NCI-H1694 treated with DMSO at 0.1 percent for 48 hours (cell line): ENCODE measurements around the gene UGT1A9.
"Not testable (repeated sequence)": the region's sequence is repeated elsewhere in the genome, so short reads cannot be mapped to it uniquely, and the experiment has no call there.

Experiments
- DNase-seq: peaks from one replicate; lab custom pipeline; 2025; lab: John Stamatoyannopoulos, UW

UGT1A9 gene

DNA sequence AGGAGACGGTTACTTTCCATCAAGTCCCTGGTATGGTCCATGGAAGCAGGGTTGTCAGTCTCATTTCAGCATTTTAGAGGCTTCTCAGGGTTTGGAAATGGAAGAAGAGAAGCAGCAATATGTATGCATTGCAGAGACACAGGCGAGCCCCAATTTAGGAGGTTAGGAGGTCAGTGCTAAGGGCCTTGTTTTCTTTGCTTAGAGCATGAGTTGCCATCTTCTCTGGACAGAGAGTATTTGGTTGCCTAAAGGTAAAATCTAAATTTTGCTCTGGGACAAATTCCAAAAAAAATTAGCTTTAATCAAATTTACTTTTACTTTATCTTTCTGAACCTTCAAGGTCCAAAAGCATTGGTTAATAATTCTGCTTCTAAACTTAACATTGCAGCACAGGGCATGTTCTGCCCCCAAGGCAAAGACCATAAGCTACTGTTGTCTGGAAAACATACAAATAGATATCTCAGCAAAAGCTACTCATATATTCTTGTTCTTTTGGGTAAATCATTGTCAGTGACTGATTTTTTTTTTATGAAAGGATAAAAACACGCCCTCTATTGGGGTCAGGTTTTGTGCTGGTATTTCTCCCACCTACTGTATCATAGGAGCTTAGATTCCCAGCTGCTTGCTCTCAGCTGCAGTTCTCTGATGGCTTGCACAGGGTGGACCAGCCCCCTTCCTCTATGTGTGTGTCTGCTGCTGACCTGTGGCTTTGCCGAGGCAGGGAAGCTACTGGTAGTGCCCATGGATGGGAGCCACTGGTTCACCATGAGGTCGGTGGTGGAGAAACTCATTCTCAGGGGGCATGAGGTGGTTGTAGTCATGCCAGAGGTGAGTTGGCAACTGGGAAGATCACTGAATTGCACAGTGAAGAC, at the start of gene UGT1A9:
UGT1A9 (plus strand) TSS at position 609 of the 872 bp plus-strand sequence; CDS start at position 646, 37 bp downstream.
- no peak for DNase-seq

DNA sequence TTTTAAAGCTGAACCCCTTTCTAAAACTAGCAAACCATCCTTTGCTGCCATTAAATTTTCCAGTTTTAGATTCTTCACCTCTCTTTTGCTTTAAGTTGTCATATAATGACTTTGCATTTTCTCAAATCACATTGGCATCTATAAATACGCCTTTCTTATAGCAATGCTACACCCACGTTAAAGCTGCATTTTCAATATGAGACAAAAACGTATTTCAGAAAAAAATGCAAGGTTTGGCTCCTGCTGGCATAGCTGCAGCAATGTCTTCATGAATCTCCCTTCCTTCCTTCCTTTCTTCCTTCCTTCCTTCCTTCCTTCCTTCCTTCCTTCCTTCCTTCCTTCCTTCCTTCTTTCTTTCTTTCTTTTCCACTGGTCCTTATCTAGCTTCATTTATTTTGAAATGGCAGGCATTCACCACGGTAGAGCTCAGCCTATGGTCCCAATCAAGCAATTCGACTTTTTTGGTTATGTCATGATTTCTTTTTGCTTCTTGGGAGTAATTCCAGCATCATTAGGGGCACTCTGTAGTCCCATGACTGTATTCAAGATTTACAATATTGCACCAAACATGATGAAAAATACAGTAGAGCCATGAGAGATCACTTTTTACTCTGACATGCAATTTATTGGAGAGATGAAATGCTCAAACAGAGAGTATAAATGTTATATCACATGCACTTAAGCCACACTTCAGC, 44.2 kb upstream of the UGT1A9 start:
- DNase-seq, result no peak

DNA sequence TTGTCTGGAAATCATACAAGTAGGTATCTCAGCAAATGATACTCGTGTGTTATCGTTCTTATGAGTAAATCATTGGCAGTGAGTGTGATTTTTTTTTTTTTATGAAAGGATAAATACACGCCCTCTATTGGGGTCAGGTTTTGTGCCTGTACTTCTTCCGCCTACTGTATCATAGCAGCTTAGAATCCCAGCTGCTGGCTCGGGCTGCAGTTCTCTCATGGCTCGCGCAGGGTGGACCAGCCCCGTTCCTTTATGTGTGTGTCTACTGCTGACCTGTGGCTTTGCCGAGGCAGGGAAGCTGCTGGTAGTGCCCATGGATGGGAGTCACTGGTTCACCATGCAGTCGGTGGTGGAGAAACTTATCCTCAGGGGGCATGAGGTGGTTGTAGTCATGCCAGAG, 35.4 kb upstream of the UGT1A9 start, which contains the start of gene UGT1A10:
UGT1A10 (plus strand) TSS at position 143 of the 400 bp plus-strand sequence; CDS start at position 218, 75 bp downstream.
- DNase-seq, result not testable (repeated sequence)

DNA sequence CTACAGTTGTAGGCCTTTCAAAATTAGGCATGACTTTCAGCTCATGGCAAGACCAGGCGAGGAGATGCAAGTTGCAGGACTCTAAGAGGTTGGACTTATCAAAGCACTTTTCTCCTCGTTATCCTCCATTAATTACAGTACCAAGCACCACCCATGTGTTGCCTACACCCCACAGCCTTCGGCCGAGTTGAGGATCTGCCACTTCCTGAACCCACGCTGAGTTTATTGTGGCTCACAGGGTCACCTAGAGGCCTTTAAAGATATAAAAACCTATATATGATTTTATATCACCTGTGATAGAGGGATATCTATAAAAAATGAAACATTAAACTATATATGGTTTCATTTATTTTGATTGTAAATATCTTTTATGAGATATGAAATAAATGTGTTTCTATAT, 32.9 kb upstream of the UGT1A9 start:
- DNase-seq, result no peak

DNA sequence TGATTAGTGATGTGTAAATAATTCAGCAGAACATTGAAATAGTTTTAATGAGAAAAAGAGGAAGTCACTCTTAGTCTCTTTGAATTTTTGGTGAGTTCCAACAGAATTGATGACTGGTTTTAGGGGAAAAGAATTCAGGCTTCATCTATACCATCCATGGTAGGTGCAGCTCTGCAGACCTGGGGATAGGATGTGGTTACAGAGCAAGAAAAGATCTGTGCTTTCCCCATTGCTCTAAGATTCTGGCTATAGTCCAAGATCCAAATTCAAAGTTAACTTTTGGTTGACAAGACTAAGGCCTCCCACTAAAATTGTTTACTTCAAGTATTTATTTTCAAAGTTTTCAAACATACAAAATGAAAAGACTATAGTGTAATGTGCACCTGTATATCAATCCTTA, 31.8 kb upstream of the UGT1A9 start:
- DNase-seq, result no peak

DNA sequence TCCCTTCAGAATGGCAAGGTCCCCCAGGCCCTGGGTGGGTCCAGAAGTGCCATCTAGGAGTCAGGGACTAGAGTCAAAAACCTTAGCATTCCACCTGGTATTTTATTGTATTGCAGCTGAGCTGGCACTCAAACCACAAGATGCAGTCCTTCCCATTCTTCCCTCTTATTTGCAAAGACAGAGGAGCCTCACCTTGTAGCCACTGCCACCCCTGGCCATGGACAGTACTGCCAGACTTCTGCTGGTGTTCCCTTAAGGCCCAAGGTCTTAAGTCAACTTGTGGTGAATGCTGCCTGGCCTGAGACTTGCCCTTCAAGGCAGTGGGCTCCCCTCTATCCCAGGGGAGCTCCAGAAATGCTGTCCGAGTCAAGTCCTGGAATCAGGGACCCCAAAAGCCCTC, 28.6 kb upstream of the UGT1A9 start:
- no peak for DNase-seq

DNA sequence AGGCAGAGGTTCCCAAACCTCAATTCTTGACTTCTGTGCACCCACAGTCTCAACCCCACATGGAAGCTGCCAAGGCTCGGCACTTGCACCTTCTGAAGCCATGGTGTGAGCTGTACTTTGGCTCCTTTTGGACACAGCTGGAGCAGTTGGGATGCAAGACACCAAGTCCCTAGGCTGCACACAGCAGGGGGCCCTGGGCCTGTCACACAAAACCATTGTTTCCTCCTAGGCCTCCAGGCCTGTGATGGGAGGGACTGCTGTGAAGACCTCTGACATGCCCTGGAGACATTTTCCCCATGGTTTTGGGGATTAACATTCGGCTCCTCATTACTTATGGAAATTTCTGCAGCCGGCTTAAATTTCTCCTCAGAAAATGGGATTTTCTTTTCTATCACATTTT, 25.7 kb upstream of the UGT1A9 start:
- DNase-seq, result not testable (repeated sequence)

DNA sequence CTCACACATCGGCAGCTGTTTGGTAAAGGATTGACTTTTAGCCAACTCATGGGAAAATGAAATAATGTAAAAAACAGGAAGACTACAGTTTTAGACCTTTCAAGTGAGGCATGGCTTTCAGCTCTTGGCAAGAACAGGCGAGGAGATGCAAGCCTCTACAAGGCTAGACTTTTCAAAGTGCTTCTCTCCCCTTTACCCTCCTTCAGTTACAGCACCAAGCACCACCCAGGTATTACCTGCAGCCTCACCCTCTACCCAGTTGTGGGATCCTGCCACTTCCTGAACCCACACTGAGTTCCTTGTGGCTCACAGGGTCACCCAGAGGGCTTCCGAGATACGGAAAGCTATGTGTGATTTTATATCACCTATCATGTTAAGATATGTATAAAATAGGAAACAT, 20.7 kb upstream of the UGT1A9 start:
- no peak for DNase-seq

DNA sequence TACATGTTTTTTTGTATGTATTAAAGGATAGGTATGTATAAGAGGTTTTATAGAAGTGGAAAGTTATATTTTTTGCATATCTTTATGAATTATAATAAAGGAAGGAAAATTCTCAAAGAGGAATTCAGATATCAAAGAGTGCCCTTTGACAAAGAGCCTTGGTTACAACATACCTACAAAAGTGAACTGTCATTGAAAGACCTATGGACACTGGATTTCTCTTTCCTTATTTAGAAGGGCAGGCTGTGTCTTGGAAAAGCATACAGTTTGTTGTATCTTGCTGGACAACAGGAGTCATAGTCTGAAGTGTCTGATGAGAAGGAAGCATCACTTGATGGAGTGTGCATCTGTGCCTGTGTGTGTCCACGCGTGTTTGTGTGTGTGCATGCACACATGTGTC, 20.3 kb upstream of the UGT1A9 start:
- no peak for DNase-seq

DNA sequence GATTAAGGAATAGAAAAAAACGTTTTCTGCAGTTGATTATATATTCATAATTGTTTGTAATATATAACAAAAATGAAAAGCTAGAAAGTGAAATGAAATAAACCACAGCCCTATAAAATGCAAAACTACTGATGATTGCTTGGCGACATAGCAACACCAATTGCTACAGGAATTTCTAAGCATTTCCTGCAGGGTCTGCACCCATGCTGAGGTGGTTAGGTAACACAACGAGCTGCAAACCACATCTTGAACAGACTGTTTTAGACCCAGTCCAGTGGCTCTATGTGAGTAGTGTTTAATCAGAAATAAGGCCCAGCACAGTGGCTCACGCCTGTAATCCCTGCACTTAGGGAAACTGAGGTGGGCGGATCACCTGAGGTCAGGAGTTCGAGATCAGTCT, 17.2 kb upstream of the UGT1A9 start:
- no peak for DNase-seq

DNA sequence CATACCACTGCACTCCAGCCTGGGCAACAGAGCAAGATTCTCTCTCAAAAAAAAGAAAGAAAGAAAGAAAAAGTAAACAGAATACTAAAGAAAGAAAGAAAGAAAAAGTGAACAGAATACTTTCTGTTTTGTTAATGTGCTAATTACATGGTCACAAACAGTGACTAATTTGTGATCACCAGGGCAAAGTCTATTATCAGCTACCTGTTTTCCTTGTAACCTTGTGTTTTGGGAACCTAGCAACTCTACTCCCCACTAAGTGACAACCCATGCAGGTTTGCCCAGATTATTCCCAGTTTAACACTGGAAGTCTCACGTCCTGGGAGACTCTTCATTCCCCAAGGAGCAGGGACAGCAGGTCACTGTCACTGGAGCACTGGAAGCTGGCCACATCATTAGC, 16.7 kb upstream of the UGT1A9 start:
- no peak for DNase-seq

DNA sequence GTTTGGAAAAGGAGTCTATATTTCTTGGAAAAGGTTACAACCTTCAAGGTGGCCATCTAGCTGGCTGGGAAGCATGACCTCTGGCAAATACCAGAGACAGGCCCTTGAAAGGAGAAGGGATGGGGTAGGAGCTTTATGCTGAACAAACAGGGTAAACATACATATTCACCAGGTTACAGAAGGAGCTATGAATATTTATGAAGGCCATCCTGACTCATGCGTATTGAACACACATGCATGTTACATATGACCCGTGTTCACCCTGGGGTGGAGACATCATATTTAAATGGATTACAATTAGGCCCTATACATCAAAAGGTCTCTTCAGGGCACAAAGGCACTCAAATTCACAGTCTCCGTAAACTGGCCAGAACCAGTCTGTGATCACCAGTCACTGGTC, 15.8 kb upstream of the UGT1A9 start:
- DNase-seq, result not testable (repeated sequence)

DNA sequence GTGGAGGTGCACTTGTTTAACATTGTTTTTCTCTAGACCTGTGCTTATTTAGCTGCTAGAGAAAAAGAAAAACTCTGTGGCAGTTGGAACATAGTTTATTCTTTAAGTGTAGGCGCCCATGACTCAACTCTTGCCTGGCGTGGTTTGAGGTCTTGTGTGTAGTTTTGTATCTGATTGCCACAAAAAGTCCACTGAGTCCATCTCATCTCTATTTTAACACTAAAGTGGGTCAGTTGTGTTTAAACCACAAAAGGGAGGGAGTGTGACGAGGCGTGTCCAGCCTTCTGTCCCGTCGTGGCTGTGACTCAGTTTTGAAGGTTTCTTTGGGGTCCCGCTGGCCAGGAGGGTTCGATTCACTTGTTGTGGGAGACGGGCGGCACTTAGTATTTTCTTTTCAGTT, 15.3 kb upstream of the UGT1A9 start:
- no peak for DNase-seq

DNA sequence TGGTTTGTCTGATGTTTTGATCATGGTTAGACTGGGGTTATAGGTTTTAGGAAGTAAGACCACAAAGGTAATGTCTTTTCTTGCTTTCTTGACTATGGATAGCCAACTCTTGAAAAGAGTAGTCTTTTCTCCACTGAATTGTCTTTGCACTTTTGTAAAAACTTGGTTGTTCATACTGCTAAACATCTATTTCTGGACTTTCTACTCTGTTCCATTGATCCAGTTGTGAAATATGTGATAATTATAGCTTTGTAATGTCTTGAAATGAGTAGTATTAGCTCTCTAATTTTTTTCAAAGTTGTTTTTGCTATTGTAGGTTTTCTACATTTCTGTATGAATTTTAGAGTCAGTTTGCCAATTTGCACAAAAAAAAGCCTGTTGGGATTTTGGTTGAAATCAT, 13.1 kb upstream of the UGT1A9 start:
- no peak for DNase-seq

DNA sequence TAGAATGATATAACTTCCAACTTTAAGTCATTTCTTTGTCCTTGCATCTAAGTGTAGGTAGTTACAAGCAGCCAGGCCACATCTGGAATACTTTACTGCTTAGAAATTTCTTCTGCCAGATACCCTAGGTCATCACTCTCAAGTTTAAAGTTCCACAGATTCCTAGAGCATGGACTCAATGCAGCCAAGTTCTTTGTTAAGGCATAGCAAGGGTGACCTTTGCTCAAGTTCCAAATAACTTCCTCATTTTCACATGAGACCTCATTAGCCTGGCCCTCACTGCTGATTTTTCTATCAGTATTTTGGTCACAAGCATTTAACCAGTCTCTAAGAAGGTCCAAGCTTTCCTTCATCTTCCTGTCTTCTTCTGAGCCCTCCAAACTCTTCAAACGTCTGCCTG, 7.8 kb upstream of the UGT1A9 start:
- DNase-seq, result no peak

DNA sequence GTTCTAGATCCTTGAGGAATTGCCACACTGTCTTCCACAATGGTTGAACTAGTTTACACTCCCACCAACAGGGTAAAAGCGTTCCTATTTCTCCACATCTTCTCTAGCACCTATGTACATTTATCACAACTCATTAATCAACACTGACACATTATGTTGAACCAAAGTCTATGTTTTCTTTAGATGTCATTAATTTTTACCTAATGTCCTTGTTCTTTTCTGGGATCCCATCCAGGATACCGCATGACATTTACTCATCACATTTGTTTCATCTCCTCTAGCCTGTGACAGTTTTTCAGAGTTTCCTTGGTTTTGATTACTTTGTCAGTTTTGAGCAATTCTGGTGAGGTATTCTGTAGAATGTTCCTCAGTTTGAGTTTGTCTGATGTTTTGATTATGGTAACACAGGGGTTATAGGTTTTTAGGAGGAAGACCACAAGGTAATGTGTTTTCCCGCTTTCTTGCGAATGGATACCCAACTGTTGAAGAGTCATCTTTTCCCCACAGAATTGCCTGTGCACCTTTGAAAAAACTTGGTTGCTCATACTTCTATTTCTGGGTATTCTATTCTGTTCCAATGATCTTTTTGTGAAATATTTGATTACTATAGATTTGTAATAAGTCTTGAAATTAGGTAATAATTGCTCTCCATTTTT, 3.0 kb upstream of the UGT1A9 start:
- DNase-seq, result no peak

DNA sequence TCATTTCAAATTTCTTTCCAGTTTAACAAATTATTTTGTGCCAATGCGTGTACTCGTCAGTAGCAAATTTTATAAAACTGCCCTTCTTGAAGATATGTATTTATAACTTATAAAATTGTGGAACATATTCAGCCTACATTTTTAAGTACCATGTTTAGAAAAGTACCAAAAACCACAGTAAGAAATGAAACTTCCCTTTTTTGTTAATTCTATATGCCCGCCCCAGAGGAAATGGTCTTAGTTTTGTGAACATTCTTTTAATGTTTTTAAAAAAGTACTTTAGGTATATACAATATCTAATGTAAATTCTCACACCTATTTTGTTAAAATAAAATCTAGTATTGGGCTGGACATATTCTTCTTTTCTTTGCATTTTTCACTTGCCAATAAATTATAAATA, 1.2 kb downstream of the UGT1A9 start:
- no peak for DNase-seq

DNA sequence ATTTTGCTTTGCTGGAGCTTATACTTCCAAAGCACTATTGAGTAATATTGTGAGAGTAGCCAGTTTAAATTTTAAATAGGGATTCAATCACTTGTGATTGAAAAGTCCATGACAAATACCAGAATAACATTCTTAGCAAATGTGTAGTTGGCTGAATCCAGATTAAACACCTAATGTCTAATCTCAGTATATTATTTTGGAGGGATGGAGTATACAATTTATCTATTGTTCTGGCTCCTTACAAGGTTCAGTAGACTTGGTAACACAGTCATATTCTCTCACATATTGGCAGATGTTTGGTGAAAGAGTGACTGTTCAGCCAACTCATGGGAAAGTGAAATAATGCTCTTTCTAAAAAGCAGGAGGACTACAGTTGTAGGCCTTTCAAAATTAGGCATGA, 2.2 kb downstream of the UGT1A9 start:
- DNase-seq, result no peak

DNA sequence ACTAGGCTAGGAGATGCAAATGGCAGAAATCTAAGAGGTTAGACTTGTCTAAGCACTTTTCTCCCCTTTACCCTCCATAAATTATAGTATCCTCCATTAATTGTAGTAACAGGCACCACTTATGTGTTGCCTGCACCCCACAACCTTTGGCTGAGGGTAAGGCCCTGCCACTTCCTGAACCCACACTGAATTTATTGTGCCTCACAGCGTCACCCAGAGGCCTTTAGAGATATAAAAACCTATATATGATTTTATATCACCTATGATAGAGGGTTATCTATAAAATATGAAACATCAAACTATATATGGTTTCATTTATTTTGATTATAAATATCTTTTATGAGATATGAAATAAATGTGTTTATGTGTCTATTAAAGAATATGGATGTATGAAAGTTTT, 2.6 kb downstream of the UGT1A9 start:
- DNase-seq, result no peak

DNA sequence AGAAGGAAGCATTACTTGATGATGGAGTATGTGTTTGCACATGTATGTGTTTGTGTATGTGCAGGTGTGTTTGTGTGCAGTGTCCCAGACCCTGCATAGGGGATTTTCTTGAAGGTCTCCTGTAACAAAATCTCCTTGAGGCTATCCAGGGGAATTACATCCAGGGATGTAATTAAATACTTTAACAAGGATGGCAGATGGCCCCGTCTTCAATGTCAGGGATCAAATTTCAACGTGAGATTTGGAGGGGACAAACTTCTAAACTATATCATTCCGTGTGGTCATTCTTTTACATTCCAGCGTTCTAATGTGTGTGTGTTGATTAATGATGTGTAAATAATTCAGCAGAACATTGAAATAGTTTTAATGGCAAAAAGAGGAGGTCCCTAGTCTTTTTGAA, 3.3 kb downstream of the UGT1A9 start:
- no peak for DNase-seq

DNA sequence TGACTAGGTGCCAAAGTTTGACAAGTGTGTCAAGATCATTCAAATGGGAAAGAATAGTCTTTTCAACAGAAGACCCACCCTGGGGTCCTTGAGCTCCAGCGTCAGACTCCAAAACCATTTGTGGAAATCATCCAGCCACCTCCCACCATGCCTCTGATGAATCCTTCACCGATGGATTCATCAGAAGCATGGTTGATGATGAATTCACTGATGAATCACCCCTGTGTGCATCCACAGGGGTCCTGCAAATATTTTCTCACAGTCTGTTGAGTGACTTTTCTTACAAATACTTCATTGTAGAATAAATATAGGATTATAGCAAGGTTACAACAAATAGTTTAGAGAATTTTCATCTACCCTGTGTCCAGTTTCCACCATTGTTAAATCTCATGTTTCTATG, 4.3 kb downstream of the UGT1A9 start:
- DNase-seq, result no peak

DNA sequence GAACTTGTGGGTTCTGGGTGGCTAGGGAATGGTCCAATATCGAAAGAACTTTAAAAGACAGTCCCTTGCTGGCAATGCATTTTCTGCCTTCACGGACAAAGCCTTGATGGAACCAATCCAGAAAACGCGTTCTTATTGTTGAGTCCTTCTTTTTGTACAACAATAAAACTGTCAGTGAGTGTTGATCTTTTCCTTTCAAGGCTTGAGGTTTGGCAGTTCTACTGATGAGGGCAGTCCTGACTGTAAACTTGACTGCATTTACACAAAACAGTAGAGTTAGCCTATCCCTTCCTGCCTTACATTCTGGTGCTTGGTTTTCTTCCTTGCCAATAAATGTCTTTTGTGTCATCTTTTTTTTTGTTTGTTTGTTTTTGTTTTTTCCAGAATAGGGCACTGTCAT, 7.5 kb downstream of the UGT1A9 start:
- no peak for DNase-seq
